Tibial artery (tissue), 4 donors: ENCODE measurements around the gene EMC8.

Source experiments
- DNase-seq, 2 donors: peaks; one replicate each; pipeline ENCODE4 v3.0.0-alpha.2; 2019
- H3K27ac ChIP-seq, 2 donors: fragments of 200-600 bp; sonication (generic) in 1 of 2; 1 replicate in 1 of 2; 2 replicates in 1 of 2; pipeline ENCODE4 v1.5.1; 2018 to 2019; ENCODE audit warnings: mild to moderate bottlenecking in 1 of 2
- H3K27me3 ChIP-seq, 2 donors: fragments of 200-600 bp; sonication (generic) in 1 of 2; one replicate each; pipeline versions ENCODE4 v1.5.1 to v1.6.0; 2016 to 2019
- H3K36me3 ChIP-seq, 3 donors: fragments of 200-600 bp; sonication (generic) in 2 of 3; one replicate each; pipeline ENCODE4 v1.5.1; 2016 to 2019; ENCODE audit warnings: mild to moderate bottlenecking in 2 of 3
- H3K4me1 ChIP-seq, 4 donors: fragments of 200-600 bp; sonication (generic) in 2 of 4; 1 replicate in 3 of 4; 2 replicates in 1 of 4; pipeline ENCODE4 v1.5.1; 2016 to 2019
- H3K4me3 ChIP-seq, 2 donors: fragments of 200-600 bp; sonication (generic) in 1 of 2; 1 replicate in 1 of 2; 2 replicates in 1 of 2; pipeline ENCODE4 v1.5.1; 2018 to 2019; ENCODE audit warnings: mild to moderate bottlenecking in 2 of 2
- H3K9me3 ChIP-seq, 3 donors: fragments of 200-600 bp; sonication (generic) in 1 of 3; one replicate each; pipeline ENCODE4 v1.5.1; 2016 to 2019
- CTCF ChIP-seq, 2 experiments: fragments of 200-600 bp in 1 of 2; fragments of 450-650 bp in 1 of 2; IDR thresholded peaks; one replicate each; pipeline ENCODE4 v1.5.1; 2017 to 2019; ENCODE audit warnings: antibody characterized with exemption in 2 of 2, mild to moderate bottlenecking in 1 of 2, moderate library complexity in 1 of 2
- intact Hi-C: fragments of 100-400 bp; cut with DNase I; formaldehyde crosslinking; loops from one replicate; pipeline ENCODE4 v1.15.0; 2023; ENCODE audit warnings: low total_unique reads

The EMC8 gene

GRCh38 chr16:85836706-85837582 is 37.6 kb upstream of the EMC8 start:
- intact Hi-C loops = no loop called here

GRCh38 chr16:85835956-85836705 is 36.8 kb upstream of the EMC8 start:
- TF ChIP-seq CTCF (IDR thresholded peaks at IDR 0.05) = no peak
- no peak overlapping the region for H3K27ac ChIP-seq
- H3K4me3 ChIP-seq = no peak overlapping the region
- no peaks in the 10 kb centered on the region for H3K9me3 ChIP-seq
- H3K27me3 ChIP-seq = peaks cover 0 to 70% of the 10 kb centered on the region in 2 donors
- no peaks in the 10 kb centered on the region for H3K4me1 ChIP-seq
- intact Hi-C loops = no loop called here
- DNase-seq = no peak
- H3K36me3 ChIP-seq = no peaks in the 10 kb centered on the region

More at GRCh38 chr16:85836706-85837582, 37.6 kb upstream of the EMC8 start:
- Histone ChIP-seq H3K27ac (no peak overlapping the region), H3K36me3 (no peaks in the 10 kb centered on the region), H3K4me1 (no peaks in the 10 kb centered on the region), H3K4me3 (no peak overlapping the region), H3K9me3 (no peaks in the 10 kb centered on the region), H3K27me3 (peaks cover 0 to 64% of the 10 kb centered on the region in 2 donors)
- DNase-seq = no peak
- no peak for TF ChIP-seq CTCF (IDR thresholded peaks at IDR 0.05)

- no peak for TF ChIP-seq CTCF (IDR thresholded peaks at IDR 0.05)
- H3K36me3 ChIP-seq = no peaks in the 10 kb centered on the region
- no peaks in the 10 kb centered on the region for H3K9me3 ChIP-seq
- intact Hi-C loops = no loop called here
- no peaks in the 10 kb centered on the region for H3K4me1 ChIP-seq
- H3K4me3 ChIP-seq = no peak overlapping the region
- peaks cover 0 to 73% of the 10 kb centered on the region in 2 donors for H3K27me3 ChIP-seq
- DNase-seq = no peak
- H3K27ac ChIP-seq = no peak overlapping the region
These were observed 35.9 kb upstream of the EMC8 start for GRCh38 chr16:85835227-85835751.

GRCh38 chr16:85834741-85835140 is 35.4 kb upstream of the EMC8 start:
- peaks cover 0 to 77% of the 10 kb centered on the region in 2 donors for H3K27me3 ChIP-seq
- no peaks in the 10 kb centered on the region for H3K36me3 ChIP-seq

More at GRCh38 chr16:85834741-85835140, 35.4 kb upstream of the EMC8 start:
- H3K4me3 ChIP-seq = no peak overlapping the region
- no peaks in the 10 kb centered on the region for H3K9me3 ChIP-seq
- H3K27ac ChIP-seq = no peak overlapping the region
- DNase-seq = no peak
- intact Hi-C loops = no loop called here
- no peak for TF ChIP-seq CTCF (IDR thresholded peaks at IDR 0.05)
- no peaks in the 10 kb centered on the region for H3K4me1 ChIP-seq
